OCI-LY3 (cell line): ENCODE measurements around the gene WLS.

Experiments used
- CTCF ChIP-seq: fragments of 200-600, 300-600 bp; sonication (generic); IDR thresholded peaks from 2 replicates; pipeline ENCODE4 v1.5.1; 2014; ENCODE audit warnings: antibody characterized with exemption, low read length, low read depth
- EZH2phosphoT487 ChIP-seq: fragments of 200-600 bp; shearing (Covaris generic); IDR thresholded peaks from 2 replicates; pipeline ENCODE4 v1.6.1; 2018; ENCODE audit warnings: antibody characterized with exemption, mixed run types, low read depth

- TF ChIP-seq CTCF (no peak), EZH2phosphoT487 (no peak)
Measured at GRCh38 chr1:68178821-68179490, 53.4 kb downstream of the WLS start.
